Measurements from ENCODE around the gene EEFSEC. TPM values are rescaled to one million over a fixed set of nuclear protein-coding genes. Genes with fewer than 3 reads are reported as not detected.

EEFSEC gene
- total and polyA plus RNA-seq, 4 donors: 9.8 to 20.1 (median 11.6) TPM

GRCh38 chr3:128409624-128410581 is 256.6 kb downstream of the EEFSEC start:
- TF ChIP-seq CTCF (IDR thresholded peaks at IDR 0.05; ENCODE audit: control extremely low read depth, extremely low read depth): no peak
- Histone ChIP-seq H3K27ac (ENCODE audit: low read depth in 1 of 2, low read length in 1 of 2) (no peak overlapping the region), H3K27me3 (ENCODE audit: control insufficient read depth in 3 of 3, insufficient read depth in 3 of 3, low read length in 2 of 3) (no peaks in the 10 kb centered on the region), H3K9me3 (ENCODE audit: control insufficient read depth in 4 of 4, insufficient read depth in 3 of 4, low read length in 3 of 4) (no peaks in the 10 kb centered on the region), H3K9ac (ENCODE audit: insufficient read depth in 1 of 2, low read length in 2 of 2) (no peak overlapping the region), H3K36me3 (ENCODE audit: control insufficient read depth in 4 of 4, insufficient read depth in 4 of 4, low read length in 4 of 4) (peaks cover 0 to 7% (median 0%) of the 10 kb centered on the region in 4 donors), H3K4me1 (ENCODE audit: control insufficient read depth in 5 of 5, insufficient read depth in 5 of 5, low read length in 5 of 5) (peaks cover 0 to 11% (median 2%) of the 10 kb centered on the region in 5 donors), H3K4me3 (no peak overlapping the region)
- DNase-seq (no peak), ATAC-seq (ENCODE audit: insufficient read depth, low FRiP score) (no peak)
- WGBS, 2 donors: 85 to 88% methylated on average over 18 of the region's 18 CpGs

- no peak for ATAC-seq (ENCODE audit: insufficient read depth, low FRiP score)
These were observed 257.6 kb downstream of the EEFSEC start for GRCh38 chr3:128410669-128411573.

GRCh38 chr3:128411574-128412064 is 258.3 kb downstream of the EEFSEC start:
- ATAC-seq (ENCODE audit: insufficient read depth, low FRiP score) (no peak), DNase-seq (no peak)
- no peak overlapping the region for H3K4me3 ChIP-seq

More at GRCh38 chr3:128410669-128411573, 257.6 kb downstream of the EEFSEC start:
- H3K9me3 ChIP-seq (ENCODE audit: control insufficient read depth in 4 of 4, insufficient read depth in 3 of 4, low read length in 3 of 4): no peaks in the 10 kb centered on the region
- H3K4me1 ChIP-seq (ENCODE audit: control insufficient read depth in 5 of 5, insufficient read depth in 5 of 5, low read length in 5 of 5): peaks cover 0 to 11% (median 2%) of the 10 kb centered on the region in 5 donors
- 93 to 95% methylated on average over 29 of the region's 29 CpGs for WGBS, 2 donors
- H3K27me3 ChIP-seq (ENCODE audit: control insufficient read depth in 3 of 3, insufficient read depth in 3 of 3, low read length in 2 of 3): no peaks in the 10 kb centered on the region
- no peak overlapping the region for H3K4me3 ChIP-seq
- TF ChIP-seq CTCF (IDR thresholded peaks at IDR 0.05; ENCODE audit: control extremely low read depth, extremely low read depth): no peak
- H3K36me3 ChIP-seq (ENCODE audit: control insufficient read depth in 4 of 4, insufficient read depth in 4 of 4, low read length in 4 of 4): peaks cover 0 to 7% (median 0%) of the 10 kb centered on the region in 4 donors
- H3K9ac ChIP-seq (ENCODE audit: insufficient read depth in 1 of 2, low read length in 2 of 2): no peak overlapping the region
- no peak overlapping the region for H3K27ac ChIP-seq (ENCODE audit: low read depth in 1 of 2, low read length in 1 of 2)
- DNase-seq: no peak

More at GRCh38 chr3:128411574-128412064, 258.3 kb downstream of the EEFSEC start:
- Histone ChIP-seq H3K9ac (ENCODE audit: insufficient read depth in 1 of 2, low read length in 2 of 2) (no peak overlapping the region), H3K4me1 (ENCODE audit: control insufficient read depth in 5 of 5, insufficient read depth in 5 of 5, low read length in 5 of 5) (peaks cover 0 to 11% (median 2%) of the 10 kb centered on the region in 5 donors), H3K27ac (ENCODE audit: low read depth in 1 of 2, low read length in 1 of 2) (no peak overlapping the region), H3K36me3 (ENCODE audit: control insufficient read depth in 4 of 4, insufficient read depth in 4 of 4, low read length in 4 of 4) (peaks cover 0 to 7% (median 0%) of the 10 kb centered on the region in 4 donors), H3K27me3 (ENCODE audit: control insufficient read depth in 3 of 3, insufficient read depth in 3 of 3, low read length in 2 of 3) (no peaks in the 10 kb centered on the region), H3K9me3 (ENCODE audit: control insufficient read depth in 4 of 4, insufficient read depth in 3 of 4, low read length in 3 of 4) (no peaks in the 10 kb centered on the region)
- TF ChIP-seq CTCF (IDR thresholded peaks at IDR 0.05; ENCODE audit: control extremely low read depth, extremely low read depth): no peak
- 81 to 90% methylated on average over 18 of the region's 18 CpGs for WGBS, 2 donors

Data from lung (tissue), 12 donors.